Measurements from ENCODE around the gene USF3. TPM values are rescaled to one million over a fixed set of nuclear protein-coding genes. Genes with fewer than 3 reads are reported as not detected.
A peak's percentile ranks its signal among the peaks of the same experiment; 100 is the strongest.

USF3 gene
- polyA plus RNA-seq, 2 of the 4 experiments (the other 2 are of a cell fraction), result 1.9 to 11.3 TPM

DNA sequence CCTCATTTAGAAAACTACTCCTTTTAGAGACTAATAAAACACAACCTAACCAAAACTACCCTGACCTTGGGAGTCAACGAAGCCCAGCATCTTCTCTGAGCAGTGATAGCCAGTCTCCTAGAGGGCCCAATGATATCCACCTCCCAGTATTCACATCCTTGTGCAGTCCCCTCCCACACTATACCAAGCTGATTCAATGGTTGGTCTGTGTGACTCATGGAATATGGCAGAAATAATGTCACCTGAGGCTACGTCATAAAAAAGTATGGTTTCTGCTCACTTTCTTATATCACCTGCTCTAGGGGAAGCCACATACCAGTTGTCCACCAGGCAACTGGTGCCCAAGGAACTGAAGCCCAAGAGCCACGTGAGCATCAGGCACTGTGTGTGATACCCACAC, 21.4 kb upstream of the USF3 start:
- Histone ChIP-seq H3K4me2 (no peak overlapping the region), H3K9me3 (no peaks in the 10 kb centered on the region), H3K4me3 (no peak overlapping the region), H3K4me1 (peaks cover 5% of the 10 kb centered on the region), H3K27ac (no peak overlapping the region)
- FAIRE-seq (no peak), ATAC-seq (peak; percentile 54 to 58; a peak in 4 of 6 replicates), DNase-seq (ENCODE audit: low read depth in 1 of 2, low spot score in 1 of 2) (no peak)
- ChIA-PET CTCF (interaction anchor here (1.3 kb wide), 1 partner anchor 26 kb away, joined by 4 read pairs; no protein-coding TSS in a partner anchor), POLR2A (no interaction called here)
- 87% methylated on average over 3 of the region's 3 CpGs for WGBS (ENCODE audit: missing lambda C conversion rate)
- no peak for TF ChIP-seq HEYL (CRISPR knock-in tag; IDR thresholded peaks at IDR 0.05)
- TF ChIP-seq HOXB5 (CRISPR knock-in tag; IDR thresholded peaks at IDR 0.05), result no peak
- TF ChIP-seq, protein P1, sequence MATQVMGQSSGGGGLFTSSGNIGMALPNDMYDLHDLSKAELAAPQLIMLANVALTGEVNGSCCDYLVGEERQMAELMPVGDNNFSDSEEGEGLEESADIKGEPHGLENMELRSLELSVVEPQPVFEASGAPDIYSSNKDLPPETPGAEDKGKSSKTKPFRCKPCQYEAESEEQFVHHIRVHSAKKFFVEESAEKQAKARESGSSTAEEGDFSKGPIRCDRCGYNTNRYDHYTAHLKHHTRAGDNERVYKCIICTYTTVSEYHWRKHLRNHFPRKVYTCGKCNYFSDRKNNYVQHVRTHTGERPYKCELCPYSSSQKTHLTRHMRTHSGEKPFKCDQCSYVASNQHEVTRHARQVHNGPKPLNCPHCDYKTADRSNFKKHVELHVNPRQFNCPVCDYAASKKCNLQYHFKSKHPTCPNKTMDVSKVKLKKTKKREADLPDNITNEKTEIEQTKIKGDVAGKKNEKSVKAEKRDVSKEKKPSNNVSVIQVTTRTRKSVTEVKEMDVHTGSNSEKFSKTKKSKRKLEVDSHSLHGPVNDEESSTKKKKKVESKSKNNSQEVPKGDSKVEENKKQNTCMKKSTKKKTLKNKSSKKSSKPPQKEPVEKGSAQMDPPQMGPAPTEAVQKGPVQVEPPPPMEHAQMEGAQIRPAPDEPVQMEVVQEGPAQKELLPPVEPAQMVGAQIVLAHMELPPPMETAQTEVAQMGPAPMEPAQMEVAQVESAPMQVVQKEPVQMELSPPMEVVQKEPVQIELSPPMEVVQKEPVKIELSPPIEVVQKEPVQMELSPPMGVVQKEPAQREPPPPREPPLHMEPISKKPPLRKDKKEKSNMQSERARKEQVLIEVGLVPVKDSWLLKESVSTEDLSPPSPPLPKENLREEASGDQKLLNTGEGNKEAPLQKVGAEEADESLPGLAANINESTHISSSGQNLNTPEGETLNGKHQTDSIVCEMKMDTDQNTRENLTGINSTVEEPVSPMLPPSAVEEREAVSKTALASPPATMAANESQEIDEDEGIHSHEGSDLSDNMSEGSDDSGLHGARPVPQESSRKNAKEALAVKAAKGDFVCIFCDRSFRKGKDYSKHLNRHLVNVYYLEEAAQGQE (IDR thresholded peaks at IDR 0.05), result no peak
- no peak for TF ChIP-seq CEBPB (IDR thresholded peaks at IDR 0.05)
- no peak for TF ChIP-seq USF2 (IDR thresholded peaks at IDR 0.05)
- TF ChIP-seq PBX3 (IDR thresholded peaks at IDR 0.05), result no peak
- TF ChIP-seq, protein P2, sequence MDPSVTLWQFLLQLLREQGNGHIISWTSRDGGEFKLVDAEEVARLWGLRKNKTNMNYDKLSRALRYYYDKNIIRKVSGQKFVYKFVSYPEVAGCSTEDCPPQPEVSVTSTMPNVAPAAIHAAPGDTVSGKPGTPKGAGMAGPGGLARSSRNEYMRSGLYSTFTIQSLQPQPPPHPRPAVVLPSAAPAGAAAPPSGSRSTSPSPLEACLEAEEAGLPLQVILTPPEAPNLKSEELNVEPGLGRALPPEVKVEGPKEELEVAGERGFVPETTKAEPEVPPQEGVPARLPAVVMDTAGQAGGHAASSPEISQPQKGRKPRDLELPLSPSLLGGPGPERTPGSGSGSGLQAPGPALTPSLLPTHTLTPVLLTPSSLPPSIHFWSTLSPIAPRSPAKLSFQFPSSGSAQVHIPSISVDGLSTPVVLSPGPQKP (IDR thresholded peaks at IDR 0.05; ENCODE audit: low read depth, low read length), result no peak
- TF ChIP-seq NPAS2 (CRISPR knock-in tag; IDR thresholded peaks at IDR 0.05; ENCODE audit: borderline replicate concordance), result no peak
- TF ChIP-seq KDM1A (IDR thresholded peaks at IDR 0.05; ENCODE audit: low read depth), result no peak
- TF ChIP-seq SREBF2 (IDR thresholded peaks at IDR 0.05), result no peak
- TF ChIP-seq HES2 (IDR thresholded peaks at IDR 0.05), result no peak
- no peak for TF ChIP-seq NR3C1 (IDR thresholded peaks at IDR 0.05)
- TF ChIP-seq, protein P3, sequence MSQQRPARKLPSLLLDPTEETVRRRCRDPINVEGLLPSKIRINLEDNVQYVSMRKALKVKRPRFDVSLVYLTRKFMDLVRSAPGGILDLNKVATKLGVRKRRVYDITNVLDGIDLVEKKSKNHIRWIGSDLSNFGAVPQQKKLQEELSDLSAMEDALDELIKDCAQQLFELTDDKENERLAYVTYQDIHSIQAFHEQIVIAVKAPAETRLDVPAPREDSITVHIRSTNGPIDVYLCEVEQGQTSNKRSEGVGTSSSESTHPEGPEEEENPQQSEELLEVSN (IDR thresholded peaks at IDR 0.05; ENCODE audit: borderline replicate concordance, low read depth), result no peak
- no peak for TF ChIP-seq EHF (CRISPR knock-in tag; IDR thresholded peaks at IDR 0.05)

- WGBS (ENCODE audit: missing lambda C conversion rate), result 94% methylated on average over 3 of the region's 3 CpGs
- FAIRE-seq, result no peak
- no peaks in the 10 kb centered on the region for H3K9me3 ChIP-seq
- TF ChIP-seq FOXS1 (CRISPR knock-in tag; IDR thresholded peaks at IDR 0.05), result no peak
- TF ChIP-seq CEBPB (IDR thresholded peaks at IDR 0.05), result no peak
- no peak for TF ChIP-seq CBX8 (IDR thresholded peaks at IDR 0.05)
- no peak for TF ChIP-seq ZNF302 (CRISPR knock-in tag; IDR thresholded peaks at IDR 0.05)
- no peak for TF ChIP-seq POLR2AphosphoS2 (conservative IDR thresholded peaks at IDR 0.05; ENCODE audit: low read length)
- no peak for TF ChIP-seq HEYL (CRISPR knock-in tag; IDR thresholded peaks at IDR 0.05)
- no peak for TF ChIP-seq CBX2 (IDR thresholded peaks at IDR 0.05; ENCODE audit: borderline replicate concordance, low read depth)
- no peak for TF ChIP-seq GATA3 (IDR thresholded peaks at IDR 0.05; ENCODE audit: borderline replicate concordance)
- no peak for TF ChIP-seq HES2 (IDR thresholded peaks at IDR 0.05)
- no peak for TF ChIP-seq FOSL2 (IDR thresholded peaks at IDR 0.05)
- TF ChIP-seq FOSL2 (CRISPR knock-in tag; IDR thresholded peaks at IDR 0.05), result no peak
- POLR2A ChIA-PET, result no interaction called here
- no peak overlapping the region for H3K4me3 ChIP-seq
- no peak for ATAC-seq
- H3K27ac ChIP-seq, result no peak overlapping the region
- H3K4me2 ChIP-seq, result no peak overlapping the region
- H3K4me1 ChIP-seq, result peaks cover 10% of the 10 kb centered on the region
- CTCF ChIA-PET, result interaction anchor here (0.9 to 1.1 kb wide), 2 partner anchors 8 to 28 kb away, joined by 3 to 4 read pairs; no protein-coding TSS in a partner anchor
- no peak for DNase-seq (ENCODE audit: low read depth in 1 of 2, low spot score in 1 of 2)
These were observed 20.9 kb upstream of the USF3 start for GRCh38 chr3:113717308-113717707.
